GM18511 (cell line): ENCODE measurements around the gene TUG1.
A peak's percentile ranks its signal among the peaks of the same experiment; 100 is the strongest.

Experiments used
- ATAC-seq: cut with Tn5 transposase; IDR thresholded peaks from one replicate; pipeline ENCODE4 v1.9.1; 2021; ENCODE audit warnings: mild to moderate bottlenecking, moderate library complexity; ENCODE audit not compliant: unreplicated experiment

Gene TUG1

DNA sequence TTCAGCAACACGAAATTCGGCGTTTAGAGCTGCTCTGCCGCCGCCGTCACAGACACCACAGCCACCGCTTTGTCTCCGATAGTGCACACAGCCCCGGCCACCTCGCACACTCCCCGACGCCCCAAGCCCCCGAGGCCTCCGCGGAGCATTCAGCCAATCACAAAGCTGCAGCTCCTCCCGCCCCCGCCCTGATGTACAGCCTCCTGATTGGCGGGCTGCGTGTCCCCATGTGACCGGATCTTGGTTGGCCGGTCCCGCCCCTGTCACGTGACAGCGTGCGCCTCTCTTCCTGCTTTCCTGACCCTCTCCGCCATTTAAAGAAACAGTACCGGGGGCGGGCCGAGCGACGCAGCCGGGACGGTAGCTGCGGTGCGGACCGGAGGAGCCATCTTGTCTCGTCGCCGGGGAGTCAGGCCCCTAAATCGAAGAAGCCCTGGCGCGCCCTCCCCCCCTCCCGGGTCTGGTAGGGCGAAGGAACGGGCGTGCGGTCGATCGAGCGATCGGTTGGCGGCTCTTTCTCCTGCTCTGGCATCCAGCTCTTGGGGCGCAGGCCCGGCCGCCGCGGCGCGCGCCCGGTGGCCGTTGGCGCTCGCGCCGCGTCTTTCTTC, at the start of gene TUG1:
Gene TUG1 (plus strand): TSS at position 342 of the 608 bp plus-strand sequence.
- peak; percentile 89 for ATAC-seq

DNA sequence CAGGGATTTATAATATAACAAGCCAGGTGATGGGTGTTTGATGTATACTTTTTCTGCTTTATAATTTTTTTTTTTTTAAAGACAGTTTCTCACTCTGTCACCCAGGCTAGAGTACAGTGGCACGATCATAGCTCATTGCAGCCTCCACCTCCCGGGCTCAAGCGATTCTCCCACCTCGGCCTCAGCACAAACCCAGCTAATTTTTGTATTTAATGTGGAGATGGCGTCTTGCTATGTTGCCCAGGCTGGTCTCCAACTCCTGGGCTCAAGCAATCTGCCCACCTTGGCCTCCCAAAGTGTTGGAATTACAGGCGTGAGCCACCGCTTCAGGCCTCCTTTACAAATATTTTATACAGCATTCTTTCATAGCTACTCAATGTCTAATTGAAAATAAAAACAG, 49.1 kb upstream of the TUG1 start:
- ATAC-seq = no peak

DNA sequence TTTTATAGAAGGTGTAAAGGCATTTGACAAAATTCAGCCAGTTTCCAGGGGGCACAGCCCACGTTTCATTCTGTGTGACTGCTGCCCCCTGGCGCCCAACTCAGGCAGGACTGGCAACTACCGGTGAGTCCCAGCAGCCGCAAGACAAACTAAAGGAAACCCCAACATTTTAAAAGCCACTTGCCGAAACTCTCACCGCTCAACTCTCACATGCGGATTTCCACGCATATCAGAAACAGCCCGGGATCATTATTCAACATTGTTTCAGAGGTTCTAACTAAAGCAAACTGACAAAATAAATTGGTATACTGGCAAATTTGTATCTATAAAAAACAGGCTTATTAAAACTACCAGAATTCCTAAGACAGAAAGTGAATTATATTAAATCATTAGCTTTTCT, 48.7 kb upstream of the TUG1 start:
- ATAC-seq = no peak

DNA sequence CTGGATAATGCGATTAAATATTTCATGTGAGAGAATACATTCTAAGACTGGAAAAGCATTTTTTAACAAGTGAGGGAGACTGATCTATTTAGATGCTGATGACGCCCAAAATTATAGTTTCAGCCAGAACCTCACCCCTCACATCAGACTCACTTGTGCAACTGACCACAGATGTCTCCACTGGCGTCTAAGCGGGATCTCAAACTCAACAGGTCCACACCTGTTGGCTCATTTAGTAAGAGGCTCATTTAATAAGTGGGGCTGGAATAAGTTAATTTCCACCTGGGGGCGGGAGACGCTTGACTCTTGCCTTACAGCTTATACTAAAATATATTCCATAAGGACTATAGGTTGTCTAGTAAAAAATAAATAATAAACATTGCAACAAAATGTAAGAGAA, 48.0 kb upstream of the TUG1 start:
- ATAC-seq = no peak

DNA sequence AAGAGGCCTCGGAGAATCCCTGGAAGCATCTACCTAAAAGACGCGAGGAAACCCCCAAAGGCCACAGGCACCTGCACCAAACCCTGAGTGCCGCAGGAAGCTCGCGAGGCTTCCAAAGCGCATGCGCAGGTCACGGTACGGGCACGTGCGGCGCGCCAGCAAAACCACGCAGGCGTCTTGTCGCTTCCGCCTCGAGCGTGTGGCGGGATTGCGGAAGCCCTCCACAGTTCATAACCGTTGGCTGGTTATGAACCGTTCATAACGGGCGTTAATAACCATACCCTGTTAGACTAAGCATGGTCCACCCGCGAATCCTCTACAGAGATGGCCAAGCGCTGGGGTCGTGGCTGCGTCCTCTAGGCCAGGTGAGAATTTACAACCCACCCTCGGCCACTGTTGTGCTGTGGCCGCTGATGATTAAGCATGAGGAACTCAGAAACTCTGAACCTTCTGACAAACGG, 46.9 kb upstream of the TUG1 start:
- ATAC-seq = no peak

DNA sequence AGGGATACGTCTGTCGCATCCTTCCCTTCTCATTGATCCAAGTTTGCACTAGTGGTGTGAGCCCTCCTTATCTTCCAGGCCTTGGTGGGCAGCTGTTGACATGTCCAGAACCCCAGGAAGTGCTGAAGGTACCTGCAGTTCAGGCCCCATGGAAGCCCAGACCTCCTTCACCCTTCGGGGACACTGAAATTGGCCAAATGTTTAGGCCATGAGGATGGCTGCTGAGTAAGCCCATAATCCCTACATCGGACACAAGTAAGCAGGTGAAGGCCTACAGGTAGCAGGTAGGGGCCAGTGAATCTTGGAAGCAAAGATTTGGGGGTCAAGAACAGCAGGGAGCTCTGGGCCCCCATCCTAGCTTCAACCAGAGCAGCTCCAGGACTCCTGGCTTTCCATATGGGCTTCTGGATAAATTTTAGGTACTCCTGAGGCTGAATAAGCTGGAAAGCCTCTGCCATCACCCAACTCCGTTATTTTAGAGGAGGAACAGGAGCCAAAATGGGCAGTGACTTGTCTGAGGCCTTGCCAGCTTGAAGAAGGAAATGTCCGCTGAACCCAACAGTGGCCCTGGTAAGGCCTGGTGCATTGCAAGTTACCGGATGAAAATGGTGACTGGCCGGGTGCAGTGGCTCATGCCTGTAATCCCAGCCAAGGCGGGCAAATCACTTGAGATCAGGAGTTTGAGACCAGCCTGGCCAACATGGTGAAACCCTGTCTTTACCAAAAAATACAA, 45.7 kb upstream of the TUG1 start:
- no peak for ATAC-seq

DNA sequence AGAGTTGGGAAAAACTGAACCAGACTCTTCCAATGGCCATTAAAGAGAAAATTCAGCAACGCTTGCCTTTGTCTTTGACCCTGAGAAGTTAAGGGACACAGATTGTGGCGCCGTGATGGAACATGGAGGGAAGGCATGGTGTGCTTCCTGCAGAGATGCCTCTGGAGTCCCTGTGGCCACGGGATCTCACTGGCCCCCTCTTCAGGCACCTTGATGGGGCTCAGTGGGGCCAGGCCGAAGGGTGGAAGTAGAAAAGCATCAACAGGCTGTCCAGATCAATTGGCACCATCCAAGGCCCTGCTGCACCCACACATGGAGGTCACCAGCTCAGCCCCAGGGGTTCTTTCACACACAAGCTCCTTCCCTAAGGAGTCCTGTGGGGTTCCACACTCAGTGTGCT, 43.4 kb upstream of the TUG1 start:
- ATAC-seq = no peak

DNA sequence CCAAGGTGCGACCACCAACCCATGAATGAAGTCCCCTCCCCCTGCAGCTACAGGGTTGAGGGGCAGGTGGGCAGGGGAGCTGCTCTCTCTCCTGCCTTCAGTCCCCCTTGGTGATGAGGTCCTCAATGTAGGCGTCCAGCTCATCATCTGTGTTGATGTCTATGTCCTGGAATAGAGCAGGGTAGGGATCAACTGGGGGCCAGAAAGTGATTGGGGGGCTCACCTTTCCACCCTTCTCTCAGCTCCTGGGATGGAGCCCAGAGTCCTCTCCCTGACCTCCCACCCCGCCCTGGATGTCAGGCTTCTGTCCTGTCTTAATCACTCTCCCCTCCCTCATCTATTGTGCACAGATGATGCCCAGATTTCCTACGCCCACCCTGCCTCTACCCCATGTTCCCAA, 42.4 kb upstream of the TUG1 start:
- no peak for ATAC-seq

DNA sequence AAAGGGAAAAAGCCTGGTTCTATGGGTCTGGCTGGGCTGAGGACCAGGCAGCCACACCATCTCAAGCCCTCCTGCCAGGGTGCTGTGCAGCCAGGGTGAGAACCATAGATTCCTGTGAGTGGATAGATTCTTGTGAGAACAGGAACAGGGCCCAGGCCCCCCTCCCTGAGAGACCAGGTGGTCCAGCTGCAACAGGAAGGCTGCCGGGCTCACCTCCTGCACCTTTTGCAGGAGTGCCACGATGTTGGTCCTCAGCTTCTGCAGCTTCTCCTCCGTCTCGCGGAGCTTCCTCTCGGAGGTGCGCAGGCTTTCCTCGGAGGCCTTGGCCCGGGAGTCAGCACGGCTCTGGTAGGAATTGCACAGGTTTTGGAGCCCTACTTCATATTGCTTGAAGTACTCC, 41.3 kb upstream of the TUG1 start:
- no peak for ATAC-seq

DNA sequence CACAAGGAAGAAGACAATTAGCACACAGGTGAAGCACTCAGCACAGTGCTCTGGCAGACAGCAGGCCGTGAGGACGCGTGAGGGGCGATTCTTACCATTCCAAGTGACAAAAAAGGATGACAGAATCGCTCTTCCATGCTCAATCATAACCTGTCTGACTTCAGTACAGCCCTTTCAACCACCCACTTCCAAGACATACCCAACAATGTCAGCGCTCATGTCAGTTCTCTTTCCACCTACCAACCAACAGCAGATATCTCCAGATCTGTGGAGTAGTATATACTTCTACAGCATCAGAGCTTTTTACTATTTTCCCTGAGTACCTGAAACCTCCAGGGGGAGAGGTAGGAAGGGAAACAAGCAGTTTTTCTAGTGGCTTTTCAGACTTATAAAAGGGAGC, 40.7 kb upstream of the TUG1 start:
- ATAC-seq = no peak

DNA sequence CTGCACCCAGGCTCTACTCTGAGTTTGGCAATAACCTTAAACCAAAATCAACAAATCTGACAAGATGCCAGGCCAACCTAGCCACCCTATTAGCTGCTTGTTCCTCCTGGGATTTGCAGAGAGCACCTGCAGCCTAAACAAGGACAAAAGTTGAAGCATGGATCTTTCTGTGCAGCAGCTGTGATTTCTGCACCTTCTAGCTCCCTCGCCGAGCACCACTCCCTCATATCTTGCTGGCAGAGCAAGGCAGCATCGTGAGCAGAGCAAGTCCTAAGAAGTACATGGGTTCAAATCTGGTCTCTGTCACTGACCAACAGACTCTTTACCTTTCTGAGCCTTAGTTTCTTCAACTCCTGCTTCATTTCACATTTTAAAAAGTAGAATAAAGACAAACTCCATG, 38.8 kb upstream of the TUG1 start:
- ATAC-seq = no peak

DNA sequence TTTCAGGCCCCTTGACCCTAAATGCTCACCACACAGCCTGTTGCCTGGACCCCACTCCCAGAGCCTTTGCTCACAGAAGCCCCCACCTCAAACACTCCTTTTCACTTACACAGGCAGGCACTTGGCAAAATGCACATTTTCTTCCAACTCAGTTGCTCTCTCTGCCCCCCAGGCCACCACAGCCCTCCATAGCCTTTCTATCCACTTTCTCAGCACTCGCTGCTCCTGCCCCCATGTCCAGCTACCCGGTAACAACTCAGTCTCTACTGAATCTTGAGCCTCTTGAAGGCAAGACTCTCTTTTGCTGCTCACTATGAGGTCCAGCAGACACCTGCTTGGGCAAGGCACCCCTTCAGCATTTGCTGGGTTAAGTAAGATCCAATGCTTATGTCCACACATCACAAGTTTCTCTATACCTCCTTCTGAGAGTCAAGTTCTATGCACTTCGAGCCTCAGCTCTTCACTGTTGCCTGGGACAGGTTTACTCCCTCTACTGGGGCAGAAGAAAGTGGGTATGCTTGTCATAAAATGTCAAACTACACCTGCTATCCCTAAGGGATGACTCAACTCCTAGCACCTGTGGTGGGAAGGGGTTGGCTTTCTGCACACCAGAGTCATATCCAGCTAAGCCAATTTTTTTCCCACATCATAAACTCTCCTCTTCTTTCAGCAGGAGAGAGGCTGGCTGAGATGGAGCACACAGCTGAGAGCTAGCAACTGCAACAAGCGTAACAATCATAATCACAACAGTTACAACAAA, 37.3 kb upstream of the TUG1 start:
- no peak for ATAC-seq

DNA sequence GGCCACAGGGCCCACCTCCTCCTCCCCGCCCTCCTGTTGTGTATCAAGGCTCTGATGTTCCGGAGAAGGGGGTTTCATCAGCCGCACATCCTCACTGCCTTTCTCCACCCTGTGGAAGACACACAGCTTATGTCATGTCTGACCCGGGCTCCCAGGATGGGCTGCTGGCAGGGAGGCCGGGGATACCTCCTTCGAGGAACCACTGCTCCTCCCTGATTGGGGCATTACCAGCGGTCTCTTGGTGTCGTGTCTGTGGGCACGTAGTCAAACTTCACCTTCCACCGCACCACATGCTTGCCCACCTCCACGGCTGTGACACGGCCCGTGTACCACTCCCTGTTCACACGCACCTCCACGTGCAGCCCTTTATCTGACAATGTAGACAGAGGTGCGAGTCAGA, 36.4 kb upstream of the TUG1 start:
- ATAC-seq = no peak

DNA sequence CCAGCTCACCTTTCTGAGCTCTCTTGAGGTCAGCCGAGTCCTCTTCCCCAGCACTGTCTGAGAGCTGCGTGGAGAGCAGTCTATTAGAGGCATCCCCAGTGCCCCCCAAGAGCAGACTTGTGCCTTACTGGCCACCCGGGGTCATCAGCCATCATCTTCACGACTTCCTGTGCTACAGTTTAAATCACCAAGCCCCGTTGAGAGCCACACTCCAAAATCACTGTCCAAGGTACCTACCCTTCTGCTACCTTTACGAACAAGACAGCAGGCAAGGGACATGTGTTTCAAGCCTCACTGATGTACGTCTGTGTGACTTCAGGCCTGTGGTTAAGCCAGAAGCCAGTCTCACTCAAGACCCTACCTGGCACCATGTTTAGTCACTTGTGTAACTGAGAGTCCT, 35.6 kb upstream of the TUG1 start:
- ATAC-seq = no peak

DNA sequence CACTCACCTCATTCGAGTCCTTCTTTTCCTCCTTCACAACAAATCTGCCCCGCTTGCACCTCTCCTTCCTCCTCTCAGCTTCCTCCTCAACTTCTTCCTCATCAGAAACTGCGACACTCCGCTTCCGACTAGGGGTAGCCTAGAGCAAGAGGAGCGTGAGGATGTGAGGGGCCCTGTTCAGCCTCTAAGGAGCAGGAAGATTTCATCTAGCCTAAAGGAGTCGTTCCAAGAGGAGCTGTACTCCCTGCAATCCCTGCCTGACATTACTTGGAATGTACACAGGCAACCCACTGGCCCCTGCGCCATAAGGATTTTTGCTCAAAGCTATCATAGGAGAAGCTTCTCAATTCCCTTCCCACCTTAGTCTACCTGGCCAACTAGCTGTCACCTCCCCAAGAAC, 35.0 kb upstream of the TUG1 start:
- no peak for ATAC-seq

DNA sequence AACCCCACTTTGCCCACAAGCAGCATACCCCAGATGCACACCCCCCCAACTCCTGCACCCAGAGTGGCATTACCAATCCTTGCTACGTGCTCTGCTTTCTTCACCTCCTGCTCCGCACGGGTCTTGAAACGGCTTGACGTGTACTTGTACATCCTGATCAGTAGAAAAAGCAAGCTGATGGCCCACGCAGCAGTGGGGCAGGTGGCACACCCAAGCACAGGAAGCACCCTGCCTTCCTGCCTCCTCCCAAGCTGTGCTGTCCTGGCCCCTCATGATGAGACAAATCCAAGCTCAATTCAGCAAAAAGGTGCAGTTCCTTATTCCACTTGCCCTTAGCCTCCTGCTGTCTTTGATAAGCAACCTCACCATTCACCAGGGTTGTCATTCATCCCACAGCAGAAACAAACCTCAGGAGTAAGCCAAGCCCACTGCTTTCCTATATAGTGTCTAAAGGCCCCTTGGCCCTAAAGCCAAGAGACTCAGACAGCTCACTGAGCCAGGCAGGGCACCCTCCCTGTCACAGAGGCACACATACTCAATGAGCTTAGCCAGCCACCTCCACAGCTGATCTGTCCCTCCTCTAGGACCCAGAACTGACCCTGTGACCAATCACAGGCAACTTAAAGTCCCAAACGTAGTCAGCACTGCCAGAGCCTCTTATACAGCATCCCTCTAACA, 28.2 kb upstream of the TUG1 start:
- ATAC-seq = no peak

DNA sequence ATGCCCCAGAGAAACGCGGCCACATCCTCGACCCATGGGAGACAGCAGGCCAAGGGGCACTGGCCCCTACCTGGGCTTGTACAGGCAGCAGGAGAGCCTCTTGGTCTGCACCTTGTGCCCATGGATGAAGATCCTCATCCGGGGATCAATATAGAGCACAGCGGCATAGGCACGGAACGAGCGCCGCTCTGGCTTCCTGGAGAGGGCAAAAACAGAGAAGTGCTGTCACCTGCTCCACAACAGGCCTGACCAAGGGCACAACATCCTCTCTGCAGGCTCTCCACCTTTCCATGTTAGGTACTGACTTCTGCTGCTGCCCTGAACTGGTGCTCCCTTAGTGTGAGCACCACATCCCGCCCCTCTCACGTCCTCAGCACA, 27.7 kb upstream of the TUG1 start:
- no peak for ATAC-seq

DNA sequence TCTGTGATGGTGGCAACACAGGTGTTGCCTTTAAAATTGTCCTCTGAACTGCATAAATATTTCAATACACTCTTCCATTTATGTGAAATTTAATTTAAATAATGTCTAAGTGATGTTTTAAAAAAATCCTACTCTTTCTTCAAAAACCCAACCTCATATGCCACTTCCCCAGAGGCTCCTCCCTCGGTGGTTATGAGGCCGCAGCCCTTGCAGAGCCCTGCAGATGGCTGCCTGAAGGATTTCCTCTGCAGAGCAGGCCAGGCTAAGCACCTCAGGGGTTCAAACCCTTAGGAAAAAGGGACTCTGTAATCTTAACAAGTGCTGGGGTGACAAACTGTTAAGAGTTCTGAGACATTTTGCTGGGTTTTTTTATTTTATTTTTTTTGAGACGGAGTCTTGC, 25.7 kb upstream of the TUG1 start:
- no peak for ATAC-seq

DNA sequence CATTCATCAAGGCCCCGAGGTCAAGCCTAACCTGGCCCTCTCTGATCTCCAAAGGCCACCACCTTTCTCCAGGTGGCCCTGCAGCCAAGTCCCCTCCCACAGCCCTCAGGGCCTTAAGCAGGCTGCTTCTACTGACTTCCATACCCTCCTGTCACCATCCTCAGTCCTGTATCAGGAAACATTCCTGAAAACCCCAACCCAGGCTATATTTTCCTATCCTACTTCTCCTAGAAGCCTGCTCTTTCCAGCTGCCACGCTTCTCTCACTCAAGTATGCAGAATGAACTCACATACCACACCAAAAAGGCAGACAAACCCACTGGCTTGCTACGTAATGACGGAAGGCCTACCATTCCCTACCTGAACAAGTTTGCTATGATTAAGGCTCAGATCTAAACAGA, 24.1 kb upstream of the TUG1 start:
- no peak for ATAC-seq

DNA sequence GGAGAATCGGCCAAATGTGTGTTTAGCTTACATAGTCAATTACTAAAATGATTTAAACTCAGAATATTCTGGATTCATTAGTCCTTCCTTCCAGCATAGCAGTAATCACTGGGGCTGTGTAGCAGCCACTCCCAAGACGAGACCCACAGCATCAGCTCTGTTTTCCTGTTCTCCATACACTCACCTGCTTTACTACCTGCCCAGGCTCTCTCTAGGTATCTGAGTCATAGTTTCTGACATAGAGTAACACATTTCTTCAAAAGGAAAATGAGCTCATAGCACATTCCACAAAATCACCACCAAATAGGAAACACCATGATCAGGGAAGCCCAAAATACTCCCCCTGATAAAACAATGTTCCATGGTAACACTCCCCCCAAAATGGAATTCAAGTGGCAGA, 23.4 kb upstream of the TUG1 start:
- ATAC-seq = no peak

DNA sequence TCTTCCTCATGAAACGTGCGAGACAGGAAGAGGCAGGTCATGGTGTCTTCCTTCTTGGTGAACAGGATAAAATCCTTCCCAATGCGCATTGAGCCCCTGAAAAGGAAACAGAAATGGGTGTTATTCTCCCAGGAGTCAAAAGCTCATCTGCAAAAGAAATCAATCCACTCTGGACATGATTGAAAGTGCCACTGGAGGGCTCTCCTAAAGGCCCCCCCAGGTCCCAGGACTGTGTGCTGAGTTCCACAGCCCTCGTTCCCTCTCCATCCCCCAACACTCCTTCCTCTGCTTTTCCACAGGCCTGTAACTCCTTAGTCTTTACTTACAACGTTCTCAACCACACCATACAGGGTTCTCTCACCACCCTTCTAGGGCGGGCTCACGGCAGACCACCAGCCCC, 22.7 kb upstream of the TUG1 start:
- ATAC-seq = no peak
